ENCODE results near the gene CDK5RAP1. TPM values are rescaled to one million over a fixed set of nuclear protein-coding genes. Genes with fewer than 3 reads are reported as not detected.
A peak's percentile ranks its signal among the peaks of the same experiment; 100 is the strongest.
"Not testable (repeated sequence)": the region's sequence is repeated elsewhere in the genome, so short reads cannot be mapped to it uniquely, and the experiment has no call there.

The CDK5RAP1 gene
- total and polyA plus RNA-seq, 12 donors: 11.3 to 134 (median 24.3) TPM

DNA sequence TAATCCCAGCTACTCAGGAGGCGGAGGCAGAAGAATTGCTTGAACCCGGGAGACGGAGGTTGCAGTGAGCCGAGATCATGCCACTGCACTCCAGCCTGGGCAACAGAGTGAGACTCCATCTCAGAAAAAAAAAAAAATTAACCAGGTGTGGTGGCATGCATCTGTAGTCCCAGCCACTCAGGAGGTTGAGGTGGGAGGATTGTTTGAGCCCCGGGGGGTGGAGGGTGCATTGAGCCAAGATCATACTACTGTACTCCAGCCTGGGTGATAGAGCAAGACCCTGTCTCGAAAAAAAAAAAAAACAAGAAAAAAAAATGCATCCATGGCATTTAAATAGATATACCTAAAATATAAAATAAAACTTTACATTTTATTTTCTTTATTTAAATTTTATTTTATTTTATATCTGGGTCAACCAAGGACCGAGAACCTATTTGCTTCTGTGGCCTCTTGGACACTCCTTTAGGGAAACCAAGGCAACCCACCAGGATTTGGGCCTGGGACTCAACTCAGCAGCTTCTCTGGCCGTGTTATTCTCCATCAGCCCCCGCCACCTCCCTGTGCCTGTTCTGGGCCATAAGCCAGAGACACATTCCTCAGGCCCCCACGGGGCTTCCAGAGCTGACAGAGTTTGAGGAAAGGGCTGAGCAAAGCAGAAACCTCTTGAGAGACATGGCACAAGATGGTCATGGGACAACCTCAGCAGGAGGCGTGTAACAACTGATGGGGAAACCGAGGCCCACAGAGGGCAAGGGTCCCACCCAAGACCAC lies 36.0 kb upstream of the CDK5RAP1 start:
- no peak overlapping the region for H3K4me3 ChIP-seq
- 80 to 85% (median 82%) methylated on average over 12 of the region's 12 CpGs for WGBS, 4 donors

GRCh38 chr20:33434434-33434833 lies 33.1 kb upstream of the CDK5RAP1 start:
- H3K36me3 ChIP-seq (replicated peaks in 1 of 2): no peaks in the 10 kb centered on the region
- H3K4me3 ChIP-seq: no peak overlapping the region
- peak overlapping the region in 1 of 5 donors; percentile 72 for H3K27ac ChIP-seq
- TF ChIP-seq POLR2A (IDR thresholded peaks at IDR 0.05) (no peak), CTCF (IDR thresholded peaks at IDR 0.05) (no peak)
- peaks cover 7 to 13% of the 10 kb centered on the region in 2 donors for H3K4me1 ChIP-seq (replicated peaks in 1 of 2)
- intact Hi-C loops (cut with DNase I): no loop called here
- DNase-seq: no peak
- no peaks in the 10 kb centered on the region for H3K9me3 ChIP-seq (replicated peaks in 1 of 3)
- 96 to 98% (median 96%) methylated on average over 5 of the region's 5 CpGs for WGBS, 4 donors
- no peaks in the 10 kb centered on the region for H3K27me3 ChIP-seq

More for the DNA sequence above, 36.0 kb upstream of the CDK5RAP1 start:
- Histone ChIP-seq H3K27ac (no peak overlapping the region), H3K36me3 (replicated peaks in 1 of 2) (no peaks in the 10 kb centered on the region), H3K4me1 (replicated peaks in 1 of 2) (peaks cover 7 to 8% of the 10 kb centered on the region in 2 donors), H3K27me3 (no peaks in the 10 kb centered on the region), H3K9me3 (replicated peaks in 1 of 3) (no peaks in the 10 kb centered on the region)
- intact Hi-C loops (cut with DNase I): no loop called here
- no peak for TF ChIP-seq CTCF (IDR thresholded peaks at IDR 0.05)
- no peak for TF ChIP-seq POLR2A (IDR thresholded peaks at IDR 0.05)
- no peak for DNase-seq

- TF ChIP-seq CTCF (IDR thresholded peaks at IDR 0.05) (no peak), POLR2A (IDR thresholded peaks at IDR 0.05) (peak in 1 of 2 donors; percentile 73)
- 56 to 92% (median 61%) methylated on average over 5 to 8 of the region's 8 CpGs for WGBS, 4 donors
- H3K36me3 ChIP-seq (replicated peaks in 1 of 2): no peaks in the 10 kb centered on the region
- H3K27me3 ChIP-seq: no peaks in the 10 kb centered on the region
- intact Hi-C loops (cut with DNase I): no loop called here
- H3K4me3 ChIP-seq: no peak overlapping the region
- H3K27ac ChIP-seq: peak overlapping the region in 4 of 5 donors; percentile 13 to 72 (median 64)
- H3K9me3 ChIP-seq (replicated peaks in 1 of 3): no peaks in the 10 kb centered on the region
- peaks cover 7 to 13% of the 10 kb centered on the region in 2 donors for H3K4me1 ChIP-seq (replicated peaks in 1 of 2)
- DNase-seq: peak; percentile 84 to 95 (median 93)
Measured at GRCh38 chr20:33433465-33434234, 32.3 kb upstream of the CDK5RAP1 start.

GRCh38 chr20:33431797-33432381 lies 30.6 kb upstream of the CDK5RAP1 start:
- intact Hi-C loops (cut with DNase I): no loop called here
- H3K4me1 ChIP-seq (replicated peaks in 1 of 2): peaks cover 7 to 13% of the 10 kb centered on the region in 2 donors
- peak; percentile 40 to 79 (median 75) for DNase-seq
- TF ChIP-seq CTCF (IDR thresholded peaks at IDR 0.05) (no peak), POLR2A (IDR thresholded peaks at IDR 0.05) (peak in 1 of 2 donors; percentile 14)
- peak overlapping the region in 4 of 5 donors; percentile 36 to 81 (median 72) for H3K27ac ChIP-seq
- H3K9me3 ChIP-seq (replicated peaks in 1 of 3): no peaks in the 10 kb centered on the region
- no peaks in the 10 kb centered on the region for H3K36me3 ChIP-seq (replicated peaks in 1 of 2)
- H3K27me3 ChIP-seq: no peaks in the 10 kb centered on the region
- no peak overlapping the region for H3K4me3 ChIP-seq
- 13 to 68% (median 47%) methylated on average over 1 to 5 of the region's 5 CpGs for WGBS, 4 donors

GRCh38 chr20:33423875-33424274 lies 22.6 kb upstream of the CDK5RAP1 start:
- H3K27me3 ChIP-seq; H3K4me3 ChIP-seq; DNase-seq; intact Hi-C loops (cut with DNase I); H3K9me3 ChIP-seq (replicated peaks in 1 of 3); H3K36me3 ChIP-seq (replicated peaks in 1 of 2): not testable (repeated sequence)
- Histone ChIP-seq H3K4me1 (replicated peaks in 1 of 2) (peaks cover 17 to 21% of the 10 kb centered on the region in 2 donors), H3K27ac (peak overlapping the region in 3 of 5 donors; percentile 78 to 81 (median 79))
- WGBS, 4 donors: 94 to 97% (median 95%) methylated on average over 11 of the region's 11 CpGs

Measured in adrenal gland (tissue), 12 donors.